HepG2 (cell line): ENCODE results near the gene ICE2. TPM values are rescaled to one million over a fixed set of nuclear protein-coding genes. Genes with fewer than 3 reads are reported as not detected.

Experiments used
- ATAC-seq: fragments of 200-7000 bp; cut with Tn5 transposase; 3 replicates; pipeline ENCODE4 v1.9.1; 2020; ENCODE audit warnings: mild to moderate bottlenecking, moderate library complexity
- BruUV-seq: library from RNA; stranded (reverse); fragments of 400-500 nt; replicated peaks from 2 replicates; lab custom pipeline; 2021; lab: Mats Ljungman, UMichigan
- CTCF ChIA-PET: fragments of 300-600 bp; formaldehyde crosslinking; extraction: SDS; loops from one replicate; lab custom pipeline; 2021; ENCODE audit warnings: low total read pairs, inconsistent platforms, low intra/inter-chr PET ratio; lab: Yijun Ruan, JAX
- POLR2A ChIA-PET: fragments of 350-600 bp; sonication (Branson Sonifier 250); formaldehyde crosslinking; loops from one replicate; lab custom pipeline; 2020; ENCODE audit warnings: antibody characterized with exemption, inconsistent platforms; lab: Yijun Ruan, JAX
- DNase-seq: peaks from one replicate; pipeline ENCODE4 v3.0.0-alpha.2; 2015; ENCODE audit warnings: low spot score
- FAIRE-seq: peaks from 3 replicates; lab custom pipeline; 2011; peaks lifted over from hg19 to GRCh38; lab: Jason Lieb, UNC
- H2AFZ ChIP-seq: one replicate; pipeline ENCODE4 v1.6.1; 2011; ENCODE audit warnings: low read length, inconsistent platforms
- H3K27ac ChIP-seq: fragments of 300-600 bp; 3 replicates; pipeline ENCODE4 v1.8.0; 2011; ENCODE audit warnings: mixed run types, mild to moderate bottlenecking, mixed read lengths, low read length, inconsistent platforms; ENCODE audit not compliant: insufficient read depth; ENCODE audit errors: extremely low read length
- H3K27me3 ChIP-seq, 2 experiments: fragments of 200-600 bp in 1 of 2; 2 replicates in 1 of 2; 3 replicates in 1 of 2; pipeline versions ENCODE4 v1.6.0 to v1.8.0; 2011; ENCODE audit warnings: low read length in 2 of 2, mild to moderate bottlenecking in 2 of 2, moderate library complexity in 2 of 2, inconsistent platforms in 1 of 2; ENCODE audit not compliant: insufficient read depth in 2 of 2, control insufficient read depth in 1 of 2
- H3K36me3 ChIP-seq, 2 experiments: fragments of 200-600 bp in 1 of 2; replicated peaks in 1 of 2; 2 replicates in 1 of 2; 3 replicates in 1 of 2; pipeline versions ENCODE4 v1.5.1 to v1.8.0; 2011; ENCODE audit warnings: low read length in 2 of 2, inconsistent platforms in 1 of 2; ENCODE audit not compliant: insufficient read depth in 2 of 2, control insufficient read depth in 1 of 2
- H3K4me1 ChIP-seq: 2 replicates; pipeline ENCODE4 v1.5.1; 2012; ENCODE audit warnings: low read length, inconsistent platforms; ENCODE audit not compliant: insufficient read depth
- H3K4me2 ChIP-seq: 2 replicates; pipeline ENCODE4 v1.6.0; 2011; ENCODE audit warnings: low read depth, low read length, inconsistent platforms
- H3K4me3 ChIP-seq, 3 experiments: fragments of 200-600 bp in 1 of 3; sonication (generic), shearing (Covaris generic) in 1 of 3; replicated peaks in 1 of 3; 2 replicates each; pipeline ENCODE4 v1.5.1; 2011 to 2016; ENCODE audit warnings: low read length in 3 of 3, inconsistent platforms in 2 of 3, low read depth in 2 of 3, mild to moderate bottlenecking in 2 of 3, control low read depth in 1 of 3, mixed read lengths in 1 of 3; ENCODE audit not compliant: insufficient read depth in 1 of 3
- H3K79me2 ChIP-seq: one replicate; pipeline ENCODE4 v1.6.1; 2011; ENCODE audit warnings: low read length, inconsistent platforms; ENCODE audit not compliant: insufficient read depth
- H3K9ac ChIP-seq: 2 replicates; pipeline ENCODE4 v1.6.0; 2011; ENCODE audit warnings: mild to moderate bottlenecking, low read depth, low read length, inconsistent platforms; ENCODE audit not compliant: insufficient read depth
- H3K9me3 ChIP-seq: 2 replicates; pipeline ENCODE4 v1.5.1; 2012; ENCODE audit warnings: mild to moderate bottlenecking, low read length
- H4K20me1 ChIP-seq: 2 replicates; pipeline ENCODE4 v1.6.0; 2011; ENCODE audit warnings: inconsistent platforms, mild to moderate bottlenecking, low read length, moderate library complexity; ENCODE audit not compliant: insufficient read depth
- CHD4 ChIP-seq: fragments of 200-600 bp; sonication (generic); IDR thresholded peaks from 2 replicates; pipeline ENCODE4 v1.7.0; 2017; ENCODE audit warnings: mild to moderate bottlenecking, low read length, borderline replicate concordance
- EHMT2 ChIP-seq: fragments of 200-600 bp; sonication (generic); IDR thresholded peaks from 2 replicates; pipeline ENCODE4 v1.7.0; 2017; ENCODE audit warnings: antibody characterized with exemption, low read depth, low read length, borderline replicate concordance
- PLSCR1 ChIP-seq: sonication (generic); formaldehyde crosslinking; IDR thresholded peaks from 2 replicates; pipeline ENCODE4 v1.5.0; 2020; ENCODE audit warnings: missing genetic modification reagents, mild to moderate bottlenecking, borderline replicate concordance
- ZBTB43 ChIP-seq: sonication (generic); formaldehyde crosslinking; conservative IDR thresholded peaks from 2 replicates; pipeline ENCODE4 v1.4.0; 2020; ENCODE audit warnings: missing genetic modification reagents
- ZMYM3 ChIP-seq: sonication (generic); formaldehyde crosslinking; IDR thresholded peaks from 2 replicates; pipeline ENCODE4 v1.5.1; 2020; ENCODE audit warnings: mild to moderate bottlenecking, missing genetic modification reagents
- ZNF674 ChIP-seq: sonication (generic); formaldehyde crosslinking; IDR thresholded peaks from 2 replicates; pipeline ENCODE4 v1.5.0; 2020; ENCODE audit warnings: low read depth, mild to moderate bottlenecking, missing genetic modification reagents
- ZNF772 ChIP-seq: sonication (generic); formaldehyde crosslinking; IDR thresholded peaks from 2 replicates; pipeline ENCODE4 v1.5.0; 2020; ENCODE audit warnings: mild to moderate bottlenecking, missing genetic modification reagents
- ZSCAN29 ChIP-seq: sonication (generic); formaldehyde crosslinking; conservative IDR thresholded peaks from 2 replicates; pipeline ENCODE4 v1.4.0; 2020; ENCODE audit warnings: mild to moderate bottlenecking, missing genetic modification reagents
- WGBS: methylation state at CpG from one replicate; pipeline ENCODE4 v1.1.6; 2017; ENCODE audit warnings: low lambda C conversion rate; 5-methylcytosine and 5-hydroxymethylcytosine counted together
- in situ Hi-C: cut with HindIII; loops from 2 replicates; pipeline ENCODE4 v1.10.0; 2017; ENCODE audit warnings: low pct_unique_long_range_greater_than_20kb; ENCODE audit not compliant: extremely low pct_ligation_motif_present
- intact Hi-C: fragments of 100-400 bp; cut with micrococcal nuclease; formaldehyde crosslinking; loops from one replicate; pipeline ENCODE4 v1.10.0; 2022; ENCODE audit not compliant: unreplicated experiment
- polyA plus RNA-seq, 8 experiments: library from polyadenylated mRNA; depleted of rRNA in 3 of 8; stranded (reverse) in 7 of 8; unstranded in 1 of 8; fragments of >200 nt; fragmentation: Illumina TruSeq in 4 of 8; extraction: Trizol in 4 of 8; gene quantifications; 2 replicates each; pipeline versions ENCODE4 v1.2.1 to v1.2.3, GENCODE V29; 2011 to 2016; ENCODE audit warnings: low read depth in 4 of 8, missing spikeins in 1 of 8, mixed read lengths in 1 of 8; ENCODE audit not compliant: insufficient read depth in 1 of 8
- total RNA-seq, 5 experiments: library from RNA; depleted of rRNA; stranded (reverse); fragments of >200 nt; fragmentation: Illumina TruSeq; extraction: Trizol; gene quantifications; 2 replicates each; pipeline ENCODE4 v1.2.3, GENCODE V29; 2016; ENCODE audit warnings: low read depth in 1 of 5

Gene ICE2
- total and polyA plus RNA-seq, 2 of the 13 experiments (the other 11 are each of a cell fraction or from before 2014, with no cell fraction given), result 24.8 to 26.4 TPM

GRCh38 chr15:60493166-60493565 lies 14.2 kb upstream of the ICE2 start (continued):
- TF ChIP-seq ZMYM3 (CRISPR knock-in tag), result no peak
- no peak for TF ChIP-seq ZNF772
- TF ChIP-seq CHD4, result no peak

- TF ChIP-seq ZBTB43 (CRISPR knock-in tag) (no peak), ZNF674 (no peak), PLSCR1 (no peak), ZSCAN29 (CRISPR knock-in tag) (no peak), EHMT2 (no peak)
These were observed 7.8 kb upstream of the ICE2 start for GRCh38 chr15:60486742-60487141.

More at GRCh38 chr15:60486742-60487141, 7.8 kb upstream of the ICE2 start:
- Histone ChIP-seq H3K4me1 (peaks cover 12% of the 10 kb centered on the region), H3K4me2 (no peak overlapping the region), H3K9me3 (no peaks in the 10 kb centered on the region), H3K27ac (no peak overlapping the region), H3K9ac (no peak overlapping the region), H4K20me1 (no peaks in the 10 kb centered on the region), H3K36me3 (no peaks in the 10 kb centered on the region), H3K79me2 (no peaks in the 10 kb centered on the region), H3K27me3 (no peaks in the 10 kb centered on the region), H2AFZ (no peak overlapping the region), H3K4me3 (no peak overlapping the region)
- FAIRE-seq, result no peak
- CTCF ChIA-PET, result no interaction called here
- in situ Hi-C loops (no loop called here), intact Hi-C loops (no loop called here)
- no peak for DNase-seq
- no peak for ATAC-seq
- BruUV-seq, result no TSS peak
- POLR2A ChIA-PET, result no interaction called here
- WGBS, result 98% methylated on average over 2 of the region's 2 CpGs
